HepG2 (cell line): ENCODE data around the gene ABCD2. TPM values are rescaled to one million over a fixed set of nuclear protein-coding genes. Genes with fewer than 3 reads are reported as not detected.

Source experiments
- ATAC-seq: fragments of 200-7000 bp; cut with Tn5 transposase; 3 replicates; pipeline ENCODE4 v1.9.1; 2020; ENCODE audit warnings: mild to moderate bottlenecking, moderate library complexity
- BruUV-seq: library from RNA; stranded (reverse); fragments of 400-500 nt; replicated peaks from 2 replicates; lab custom pipeline; 2021; lab: Mats Ljungman, UMichigan
- CTCF ChIA-PET: fragments of 300-600 bp; formaldehyde crosslinking; extraction: SDS; loops from one replicate; lab custom pipeline; 2021; ENCODE audit warnings: low total read pairs, inconsistent platforms, low intra/inter-chr PET ratio; lab: Yijun Ruan, JAX
- POLR2A ChIA-PET: fragments of 350-600 bp; sonication (Branson Sonifier 250); formaldehyde crosslinking; loops from one replicate; lab custom pipeline; 2020; ENCODE audit warnings: antibody characterized with exemption, inconsistent platforms; lab: Yijun Ruan, JAX
- DNase-seq: peaks from one replicate; pipeline ENCODE4 v3.0.0-alpha.2; 2015; ENCODE audit warnings: low spot score
- FAIRE-seq: peaks from 3 replicates; lab custom pipeline; 2011; peaks lifted over from hg19 to GRCh38; lab: Jason Lieb, UNC
- H2AFZ ChIP-seq: one replicate; pipeline ENCODE4 v1.6.1; 2011; ENCODE audit warnings: low read length, inconsistent platforms
- H3K27ac ChIP-seq: fragments of 300-600 bp; 3 replicates; pipeline ENCODE4 v1.8.0; 2011; ENCODE audit warnings: mixed run types, mild to moderate bottlenecking, mixed read lengths, low read length, inconsistent platforms; ENCODE audit not compliant: insufficient read depth; ENCODE audit errors: extremely low read length
- H3K27me3 ChIP-seq, 2 experiments: fragments of 200-600 bp in 1 of 2; 2 replicates in 1 of 2; 3 replicates in 1 of 2; pipeline versions ENCODE4 v1.6.0 to v1.8.0; 2011; ENCODE audit warnings: low read length in 2 of 2, mild to moderate bottlenecking in 2 of 2, moderate library complexity in 2 of 2, inconsistent platforms in 1 of 2; ENCODE audit not compliant: insufficient read depth in 2 of 2, control insufficient read depth in 1 of 2
- H3K36me3 ChIP-seq, 2 experiments: fragments of 200-600 bp in 1 of 2; replicated peaks in 1 of 2; 2 replicates in 1 of 2; 3 replicates in 1 of 2; pipeline versions ENCODE4 v1.5.1 to v1.8.0; 2011; ENCODE audit warnings: low read length in 2 of 2, inconsistent platforms in 1 of 2; ENCODE audit not compliant: insufficient read depth in 2 of 2, control insufficient read depth in 1 of 2
- H3K4me1 ChIP-seq: 2 replicates; pipeline ENCODE4 v1.5.1; 2012; ENCODE audit warnings: low read length, inconsistent platforms; ENCODE audit not compliant: insufficient read depth
- H3K4me2 ChIP-seq: 2 replicates; pipeline ENCODE4 v1.6.0; 2011; ENCODE audit warnings: low read depth, low read length, inconsistent platforms
- H3K4me3 ChIP-seq, 3 experiments: fragments of 200-600 bp in 1 of 3; sonication (generic), shearing (Covaris generic) in 1 of 3; replicated peaks in 1 of 3; 2 replicates each; pipeline ENCODE4 v1.5.1; 2011 to 2016; ENCODE audit warnings: low read length in 3 of 3, inconsistent platforms in 2 of 3, low read depth in 2 of 3, mild to moderate bottlenecking in 2 of 3, control low read depth in 1 of 3, mixed read lengths in 1 of 3; ENCODE audit not compliant: insufficient read depth in 1 of 3
- H3K79me2 ChIP-seq: one replicate; pipeline ENCODE4 v1.6.1; 2011; ENCODE audit warnings: low read length, inconsistent platforms; ENCODE audit not compliant: insufficient read depth
- H3K9ac ChIP-seq: 2 replicates; pipeline ENCODE4 v1.6.0; 2011; ENCODE audit warnings: mild to moderate bottlenecking, low read depth, low read length, inconsistent platforms; ENCODE audit not compliant: insufficient read depth
- H3K9me3 ChIP-seq: 2 replicates; pipeline ENCODE4 v1.5.1; 2012; ENCODE audit warnings: mild to moderate bottlenecking, low read length
- H4K20me1 ChIP-seq: 2 replicates; pipeline ENCODE4 v1.6.0; 2011; ENCODE audit warnings: inconsistent platforms, mild to moderate bottlenecking, low read length, moderate library complexity; ENCODE audit not compliant: insufficient read depth
- CEBPZ ChIP-seq: IDR thresholded peaks from 2 replicates; pipeline ENCODE4 v1.6.1; 2012; ENCODE audit warnings: low read length, improper control_type of control experiment
- KMT2B ChIP-seq: IDR thresholded peaks from 2 replicates; pipeline ENCODE4 v1.6.1; 2016; ENCODE audit warnings: missing genetic modification reagents, missing compliant biosample characterization
- TEAD3 ChIP-seq: optimal IDR thresholded peaks from 2 replicates; pipeline ENCODE3; 2016; ENCODE audit warnings: borderline replicate concordance
- ZNF17 ChIP-seq: sonication (generic); formaldehyde crosslinking; IDR thresholded peaks from 2 replicates; pipeline ENCODE4 v1.5.0; 2020; ENCODE audit warnings: mild to moderate bottlenecking, missing genetic modification reagents
- ZNF224 ChIP-seq: sonication (generic); formaldehyde crosslinking; IDR thresholded peaks from 2 replicates; pipeline ENCODE4 v1.5.0; 2020; ENCODE audit warnings: mild to moderate bottlenecking, missing genetic modification reagents
- ZNF775 ChIP-seq: sonication (generic); formaldehyde crosslinking; IDR thresholded peaks from 2 replicates; pipeline ENCODE4 v1.4.0; 2020; ENCODE audit warnings: missing genetic modification reagents, mild to moderate bottlenecking, moderate library complexity, borderline replicate concordance
- ZNF83 ChIP-seq: sonication (generic); formaldehyde crosslinking; IDR thresholded peaks from 2 replicates; pipeline ENCODE4 v1.4.0; 2020; ENCODE audit warnings: missing genetic modification reagents, mild to moderate bottlenecking, borderline replicate concordance
- WGBS: methylation state at CpG from one replicate; pipeline ENCODE4 v1.1.6; 2017; ENCODE audit warnings: low lambda C conversion rate; 5-methylcytosine and 5-hydroxymethylcytosine counted together
- in situ Hi-C: cut with HindIII; loops from 2 replicates; pipeline ENCODE4 v1.10.0; 2017; ENCODE audit warnings: low pct_unique_long_range_greater_than_20kb; ENCODE audit not compliant: extremely low pct_ligation_motif_present
- intact Hi-C: fragments of 100-400 bp; cut with micrococcal nuclease; formaldehyde crosslinking; loops from one replicate; pipeline ENCODE4 v1.10.0; 2022; ENCODE audit not compliant: unreplicated experiment
- polyA plus RNA-seq, 8 experiments: library from polyadenylated mRNA; depleted of rRNA in 3 of 8; stranded (reverse) in 7 of 8; unstranded in 1 of 8; fragments of >200 nt; fragmentation: Illumina TruSeq in 4 of 8; extraction: Trizol in 4 of 8; gene quantifications; 2 replicates each; pipeline versions ENCODE4 v1.2.1 to v1.2.3, GENCODE V29; 2011 to 2016; ENCODE audit warnings: low read depth in 4 of 8, missing spikeins in 1 of 8, mixed read lengths in 1 of 8; ENCODE audit not compliant: insufficient read depth in 1 of 8
- total RNA-seq, 5 experiments: library from RNA; depleted of rRNA; stranded (reverse); fragments of >200 nt; fragmentation: Illumina TruSeq; extraction: Trizol; gene quantifications; 2 replicates each; pipeline ENCODE4 v1.2.3, GENCODE V29; 2016; ENCODE audit warnings: low read depth in 1 of 5

The ABCD2 gene
- total and polyA plus RNA-seq, 2 of the 13 experiments (the other 11 are each of a cell fraction or from before 2014, with no cell fraction given), result not detected

- TF ChIP-seq CEBPZ (no peak), ZNF775 (CRISPR knock-in tag) (no peak)
Measured at GRCh38 chr12:39613525-39613924, 6.1 kb downstream of the ABCD2 start (continued).

GRCh38 chr12:39612250-39612649 is 7.4 kb downstream of the ABCD2 start:
- H4K20me1 ChIP-seq, result no peaks in the 10 kb centered on the region
- ATAC-seq, result no peak
- H3K36me3 ChIP-seq, result no peaks in the 10 kb centered on the region
- H3K4me2 ChIP-seq, result no peak overlapping the region
- ChIA-PET CTCF (no interaction called here), POLR2A (no interaction called here)
- 47% methylated on average over 2 of the region's 2 CpGs for WGBS
- TF ChIP-seq KMT2B (CRISPR knock-in tag) (no peak), ZNF17 (no peak), TEAD3 (CRISPR knock-in tag) (no peak), ZNF83 (CRISPR knock-in tag) (no peak), ZNF224 (CRISPR knock-in tag) (no peak)
- no peaks in the 10 kb centered on the region for H3K4me1 ChIP-seq
- H3K27ac ChIP-seq, result no peak overlapping the region
- in situ Hi-C loops (no loop called here), intact Hi-C loops (no loop called here)
- no peak overlapping the region for H3K9ac ChIP-seq
- H3K9me3 ChIP-seq, result no peaks in the 10 kb centered on the region
- no peak for FAIRE-seq
- H3K4me3 ChIP-seq, result no peak overlapping the region
- no TSS peak for BruUV-seq
- H3K27me3 ChIP-seq, result no peaks in the 10 kb centered on the region; a peak in 1 of 5 replicates
- DNase-seq, result no peak
- H3K79me2 ChIP-seq, result no peaks in the 10 kb centered on the region
- no peak overlapping the region for H2AFZ ChIP-seq
